GM18508 (cell line): ENCODE data around the gene TPD52L3.

ENCODE experiments used
- ATAC-seq: cut with Tn5 transposase; IDR thresholded peaks from one replicate; pipeline ENCODE4 v1.9.1; 2021; ENCODE audit warnings: moderate number of reproducible peaks; ENCODE audit not compliant: insufficient read depth, unreplicated experiment

TPD52L3 gene

GRCh38 chr9:6328103-6328502, at the start of gene TPD52L3:
TPD52L3 (plus strand) TSS chr9:6328375; CDS start chr9:6328596, 221 bp downstream.
- ATAC-seq: no peak

GRCh38 chr9:6301858-6302257, 26.3 kb upstream of the TPD52L3 start:
- no peak for ATAC-seq

GRCh38 chr9:6302417-6302816, 25.8 kb upstream of the TPD52L3 start:
- no peak for ATAC-seq

DNA sequence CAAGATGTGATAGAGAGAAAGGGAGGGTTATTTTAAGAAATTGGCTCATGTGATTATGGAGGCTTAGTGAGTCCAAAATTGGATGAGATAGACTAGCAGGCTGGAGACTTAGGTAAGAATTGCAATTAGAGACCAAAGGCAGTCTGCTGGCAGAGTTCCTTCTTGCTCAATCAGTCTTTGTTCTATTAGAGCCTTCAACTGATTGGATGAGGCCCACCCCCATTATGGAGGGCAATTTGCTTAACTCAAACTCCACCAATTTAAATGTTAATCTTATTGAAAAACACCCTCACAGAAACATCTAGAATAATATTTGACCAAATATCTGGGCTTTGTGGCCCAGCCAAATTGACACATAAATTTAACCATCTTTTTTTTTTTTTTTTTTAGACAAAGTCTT, 23.9 kb upstream of the TPD52L3 start:
- no peak for ATAC-seq

- no peak for ATAC-seq
These were observed 22.1 kb upstream of the TPD52L3 start for GRCh38 chr9:6305954-6306563.

DNA sequence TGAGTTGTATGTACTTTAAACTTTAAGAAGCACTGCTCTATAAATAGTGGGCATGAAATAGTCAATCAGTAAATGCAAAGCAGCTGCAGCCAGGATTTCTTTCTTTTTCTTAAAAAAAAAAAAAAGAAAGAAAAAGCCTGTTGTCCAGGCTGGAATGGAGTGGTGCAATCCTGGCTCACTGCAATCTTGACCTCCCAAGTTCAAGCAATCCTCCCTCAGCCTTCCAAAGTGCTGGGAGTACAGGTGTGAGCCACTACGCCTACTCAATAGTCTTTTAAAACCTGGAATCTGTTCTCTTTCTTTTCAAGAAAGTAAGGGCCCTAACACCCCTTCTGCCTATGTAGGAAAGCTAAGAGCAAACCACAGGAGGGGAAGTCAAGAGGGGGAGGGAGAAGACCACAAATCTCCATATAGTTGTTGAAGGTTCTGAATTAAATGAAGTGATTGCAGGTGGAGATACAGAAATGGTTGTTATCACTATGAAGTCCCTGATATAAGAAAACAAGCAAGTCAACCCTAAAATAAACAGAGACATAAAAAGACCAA, 20.6 kb upstream of the TPD52L3 start:
- ATAC-seq: no peak

GRCh38 chr9:6330958-6331634, 2.9 kb downstream of the TPD52L3 start:
- ATAC-seq: no peak

- ATAC-seq: no peak
These were observed 6.1 kb downstream of the TPD52L3 start for GRCh38 chr9:6334305-6334704.

GRCh38 chr9:6348766-6349165, 20.6 kb downstream of the TPD52L3 start:
- no peak for ATAC-seq

GRCh38 chr9:6351737-6352136, 23.6 kb downstream of the TPD52L3 start:
- no peak for ATAC-seq

- ATAC-seq: peak; percentile 57
These were observed 26.0 kb downstream of the TPD52L3 start for GRCh38 chr9:6354072-6354686.

- no peak for ATAC-seq
These were observed 27.6 kb downstream of the TPD52L3 start for GRCh38 chr9:6355728-6356127.

- ATAC-seq: no peak
These were observed 28.3 kb downstream of the TPD52L3 start for GRCh38 chr9:6356441-6356840.

DNA sequence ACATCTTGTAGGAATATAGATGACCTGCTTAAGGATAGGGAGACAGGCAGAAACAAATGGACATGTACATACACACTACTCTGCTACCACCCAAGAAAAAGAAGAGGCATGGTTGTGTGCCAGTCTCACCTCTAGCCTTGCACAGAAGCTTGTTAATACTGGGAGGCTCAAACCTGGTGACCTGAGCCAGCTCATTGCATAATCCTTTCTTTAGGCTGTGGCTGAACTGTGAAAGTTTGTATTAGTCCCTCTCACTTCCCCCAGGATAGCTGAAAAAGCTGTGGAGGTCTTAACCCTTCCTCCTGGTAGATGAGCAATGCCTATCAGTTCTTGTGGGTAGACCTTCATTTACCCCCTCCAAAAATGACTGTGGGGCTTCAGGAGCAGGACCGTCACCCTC, 28.7 kb downstream of the TPD52L3 start:
- ATAC-seq: no peak

DNA sequence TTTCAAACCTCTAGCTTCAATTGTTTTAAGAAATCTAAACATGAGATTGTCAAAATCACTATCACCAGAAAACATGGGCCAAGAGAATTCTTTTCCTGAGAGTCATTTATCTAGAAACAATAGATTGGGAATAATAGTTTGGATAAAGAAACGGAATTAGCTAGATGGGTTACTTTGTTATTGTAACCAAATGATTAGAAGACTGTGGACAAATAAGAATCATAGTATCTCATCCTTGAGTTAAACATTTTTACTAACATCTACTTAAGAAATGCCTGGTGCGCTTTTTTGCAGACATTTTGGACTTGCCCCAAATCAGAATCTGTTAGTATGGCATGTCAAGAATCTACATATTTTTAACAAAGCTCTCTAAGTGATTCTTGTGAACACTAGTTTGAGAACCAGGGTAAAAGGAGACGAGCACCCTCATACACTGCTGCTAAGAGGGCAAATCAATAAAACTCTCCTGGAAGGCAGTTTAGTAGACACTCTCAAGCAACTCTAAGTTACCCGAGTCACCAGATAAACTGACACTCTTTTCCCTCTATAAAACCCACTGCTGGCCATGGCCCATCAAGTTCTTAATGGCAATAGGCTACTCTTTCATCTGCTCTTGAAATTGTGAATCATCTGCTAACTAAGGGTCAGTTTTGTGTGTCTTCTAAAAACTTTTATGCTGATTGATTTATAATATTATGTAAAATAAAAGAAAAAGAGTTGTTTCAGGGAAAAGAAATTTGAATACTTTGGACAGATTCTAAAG, 39.1 kb downstream of the TPD52L3 start:
- no peak for ATAC-seq

DNA sequence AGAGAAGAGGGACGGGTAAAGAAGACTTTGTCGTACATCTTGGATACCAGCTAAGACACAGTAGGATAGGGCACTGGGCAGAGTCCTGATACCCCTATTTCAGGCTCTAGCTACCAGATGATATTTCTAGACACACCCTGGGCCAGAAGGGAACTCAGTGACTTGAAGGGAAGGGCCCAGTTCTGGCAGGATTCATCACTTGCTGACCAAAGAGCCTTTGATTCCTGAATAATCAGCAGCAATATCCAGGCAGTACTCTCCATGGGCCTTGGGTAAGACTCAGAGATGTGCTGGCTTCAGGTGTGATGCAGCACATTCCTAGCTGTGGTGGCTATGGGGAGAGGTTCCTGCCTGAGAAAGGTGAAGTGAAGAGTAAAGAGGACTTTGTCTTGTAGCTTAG, 40.7 kb downstream of the TPD52L3 start:
- ATAC-seq: no peak
